CD4-positive, alpha-beta T cell treated with Interferon gamma for 1 hour (primary cell): ENCODE measurements around the gene ZNF341.
"Not testable (repeated sequence)": the region's sequence is repeated elsewhere in the genome, so short reads cannot be mapped to it uniquely, and the experiment has no call there.

ENCODE experiments used
- DNase-seq: peaks from one replicate; pipeline ENCODE4 v3.0.0-alpha.2; 2020

ZNF341 gene

DNA sequence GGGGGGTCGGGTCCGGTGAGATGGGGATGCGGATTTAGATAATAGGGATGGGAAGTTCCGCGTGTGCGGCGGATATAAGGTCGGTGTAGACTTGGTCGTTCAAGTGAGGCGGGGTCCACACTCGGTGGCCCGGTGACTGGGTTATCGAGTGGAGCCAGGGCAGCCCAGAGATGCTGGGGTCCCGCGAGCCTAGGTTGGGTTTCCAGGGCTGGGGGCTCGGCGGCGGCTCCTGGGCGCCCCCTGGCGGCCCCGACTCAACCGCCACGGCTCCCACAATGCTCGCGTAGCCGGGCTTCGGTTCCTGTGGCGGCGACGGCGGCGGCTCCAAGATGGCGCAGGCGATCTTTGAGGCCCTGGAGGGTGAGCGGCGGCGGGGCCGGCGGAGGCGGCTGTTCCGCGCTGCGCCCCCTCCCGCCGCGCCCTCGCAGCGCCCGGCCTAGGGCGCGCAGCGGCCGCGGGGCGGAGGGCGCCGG, at the start of gene ZNF341:
TSS of gene ZNF341 (plus strand) at position 304 of the 473 bp plus-strand sequence. CDS start at position 330, 26 bp downstream.
- DNase-seq = peak; percentile 92

DNA sequence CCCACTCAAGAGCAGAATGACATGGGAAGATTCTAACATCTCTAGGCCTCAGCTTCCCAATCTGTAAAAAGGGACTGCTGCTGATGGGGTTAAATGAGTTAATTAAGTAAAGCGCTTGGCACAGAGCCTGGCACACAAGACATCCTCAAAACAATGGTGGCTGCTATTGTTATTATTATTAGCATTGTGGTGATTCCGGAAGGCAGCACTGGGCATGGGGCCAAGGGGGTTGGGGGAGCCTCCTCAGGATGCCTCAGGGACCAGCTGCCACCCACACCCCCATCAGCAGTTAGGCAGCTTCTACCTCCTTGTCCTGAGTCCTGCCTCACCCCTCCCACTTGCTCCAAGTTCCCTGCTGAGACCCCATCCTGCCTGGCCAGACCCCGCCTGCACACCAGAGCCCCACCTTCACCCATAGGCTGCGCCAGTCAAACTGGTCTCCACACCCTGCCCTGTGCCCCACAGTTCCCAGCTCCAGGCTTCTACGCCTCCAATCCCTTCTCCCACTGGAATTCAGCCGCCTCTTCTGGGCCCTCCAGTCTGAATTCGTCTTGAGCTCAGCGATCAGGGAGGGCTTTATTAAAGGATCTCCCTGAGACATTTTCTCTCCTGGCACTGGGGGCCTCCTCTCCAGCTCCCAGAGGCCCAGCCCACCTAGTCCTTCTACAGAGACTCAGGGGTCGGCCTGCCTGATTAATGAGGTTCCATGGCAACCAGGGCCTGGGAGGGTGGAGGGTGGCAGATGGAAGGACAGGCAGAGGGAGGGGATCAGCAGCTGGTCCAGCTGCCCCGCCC, 47.1 kb upstream of the ZNF341 start:
- DNase-seq = no peak

DNA sequence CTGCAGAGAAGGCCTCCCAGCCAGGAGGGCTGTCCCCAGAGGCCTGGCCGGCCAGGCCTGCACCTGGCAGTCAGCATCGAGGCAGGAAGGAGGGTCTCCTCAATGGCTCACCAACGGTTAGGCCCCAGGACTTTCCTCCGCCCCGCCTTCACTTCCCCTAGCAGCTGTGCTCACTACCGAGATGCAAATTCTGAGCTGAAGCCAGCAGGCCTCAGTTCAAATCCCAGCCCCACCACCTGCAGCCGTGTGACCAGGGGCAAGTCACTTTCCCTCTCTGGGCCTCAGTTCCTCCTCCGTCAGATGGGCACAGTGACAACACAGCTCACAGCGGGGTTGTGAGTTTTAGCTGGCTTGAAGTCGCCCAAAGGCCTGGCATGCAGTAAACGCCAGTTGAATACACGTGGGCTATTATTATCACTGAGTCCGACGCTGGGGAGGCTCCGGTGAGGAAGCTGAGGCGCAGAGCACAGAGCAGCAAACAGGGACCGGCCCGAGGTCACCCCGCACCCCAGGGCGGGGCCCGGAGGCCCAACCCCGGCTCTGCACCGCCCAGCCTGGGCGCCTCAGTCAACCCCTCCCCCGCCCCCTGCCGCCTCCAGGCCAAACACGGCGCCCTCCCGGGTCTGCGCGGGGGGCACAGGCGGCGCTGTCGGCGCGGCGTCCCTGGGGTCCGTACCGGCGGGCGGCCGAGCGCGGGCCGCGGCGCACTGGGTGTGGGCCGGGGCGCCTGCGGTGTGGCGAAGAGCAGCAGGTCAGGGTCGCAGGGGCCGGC, 46.3 kb upstream of the ZNF341 start:
- DNase-seq = peak; percentile 32

DNA sequence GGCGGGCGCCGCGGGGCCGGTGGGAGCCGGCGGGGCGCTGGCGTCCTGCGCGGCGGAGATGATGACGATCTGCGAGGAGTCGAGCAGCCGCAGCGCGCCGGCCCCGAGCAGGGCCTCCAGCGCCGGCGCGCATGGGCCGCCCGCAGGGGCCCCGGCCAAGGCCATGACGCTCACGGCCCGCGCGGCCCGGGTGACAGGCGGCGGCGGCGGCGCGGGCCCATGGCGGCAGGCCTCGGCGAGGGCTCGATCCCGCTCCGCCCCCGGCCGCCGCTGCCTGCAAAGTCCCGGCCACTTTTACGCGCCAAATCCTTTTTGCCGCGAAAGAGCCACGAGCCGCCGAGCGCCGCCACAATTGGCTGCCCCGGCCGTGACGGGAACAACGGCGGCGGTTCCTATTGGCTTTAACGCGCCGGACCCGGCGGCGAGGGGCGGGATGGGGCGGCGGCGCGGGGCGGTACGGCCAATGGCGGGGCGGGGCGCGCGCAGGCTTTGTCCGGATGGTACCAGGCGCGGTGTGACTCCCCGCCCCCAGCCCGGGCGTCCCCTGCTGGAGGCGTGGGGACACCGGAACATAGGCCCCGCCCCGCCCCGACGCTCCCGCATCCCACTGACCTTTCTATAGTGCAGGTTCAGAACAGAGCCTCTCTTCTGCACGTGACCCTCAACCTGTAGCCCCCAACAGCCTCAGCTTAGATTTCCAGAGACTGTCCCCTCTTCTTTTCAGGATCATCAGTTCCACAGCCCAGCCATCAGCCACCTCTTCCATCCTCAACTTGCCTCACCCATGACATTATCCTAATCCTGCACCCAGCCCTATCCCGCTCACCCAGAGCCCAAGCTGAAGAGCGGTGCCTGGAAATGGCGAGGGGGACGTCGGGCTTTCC, 45.5 kb upstream of the ZNF341 start, which contains the start of gene E2F1:
TSS of gene E2F1 (minus strand) at position 286 of the 884 bp plus-strand sequence. CDS start at position 165, 121 bp downstream.
- DNase-seq = peak; percentile 93

DNA sequence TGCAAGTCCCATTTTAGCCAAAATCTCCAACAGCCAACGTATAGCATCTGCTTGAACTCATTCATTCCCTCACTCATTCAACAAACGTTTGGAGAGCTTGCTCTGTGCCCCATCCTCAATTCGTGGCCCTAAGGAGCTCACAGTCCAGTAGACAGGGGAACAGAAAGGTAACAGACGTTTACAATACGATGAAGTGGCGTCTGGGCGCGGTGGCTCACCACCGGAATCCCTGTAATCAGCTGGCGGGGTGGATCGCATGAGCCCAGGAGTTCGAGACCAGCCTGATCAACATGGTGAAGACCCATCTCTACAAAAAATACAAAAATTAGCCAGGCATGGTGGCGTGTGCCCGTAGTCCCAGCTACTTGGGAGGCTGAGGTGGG, 44.8 kb upstream of the ZNF341 start:
- no peak for DNase-seq

DNA sequence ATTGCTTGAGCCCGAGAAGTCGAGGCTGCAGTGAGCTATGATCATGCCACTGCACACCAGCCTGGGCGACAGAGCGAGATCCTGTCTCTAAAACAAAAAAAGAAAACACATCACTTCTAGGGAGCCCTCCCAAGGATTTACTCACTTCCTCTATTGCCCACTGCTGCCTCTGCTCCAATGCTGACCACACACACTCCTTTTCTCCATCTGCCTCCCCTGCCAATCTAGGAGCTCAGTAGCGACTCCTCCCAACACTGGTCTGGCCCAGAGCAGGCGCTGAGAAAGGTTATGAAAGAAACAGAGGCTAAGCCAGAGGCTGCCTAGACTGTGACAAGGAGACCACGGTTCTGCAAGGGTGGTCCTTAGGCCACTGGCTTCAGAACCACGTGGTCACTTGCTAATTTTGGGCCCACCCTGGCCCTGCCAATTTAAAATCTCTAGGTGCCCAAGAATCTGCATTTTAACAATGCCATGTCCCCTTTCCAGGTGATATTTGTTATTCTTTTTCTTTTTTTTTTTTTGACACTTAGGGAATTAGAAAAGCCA, 44.4 kb upstream of the ZNF341 start:
- DNase-seq = peak; percentile 21

DNA sequence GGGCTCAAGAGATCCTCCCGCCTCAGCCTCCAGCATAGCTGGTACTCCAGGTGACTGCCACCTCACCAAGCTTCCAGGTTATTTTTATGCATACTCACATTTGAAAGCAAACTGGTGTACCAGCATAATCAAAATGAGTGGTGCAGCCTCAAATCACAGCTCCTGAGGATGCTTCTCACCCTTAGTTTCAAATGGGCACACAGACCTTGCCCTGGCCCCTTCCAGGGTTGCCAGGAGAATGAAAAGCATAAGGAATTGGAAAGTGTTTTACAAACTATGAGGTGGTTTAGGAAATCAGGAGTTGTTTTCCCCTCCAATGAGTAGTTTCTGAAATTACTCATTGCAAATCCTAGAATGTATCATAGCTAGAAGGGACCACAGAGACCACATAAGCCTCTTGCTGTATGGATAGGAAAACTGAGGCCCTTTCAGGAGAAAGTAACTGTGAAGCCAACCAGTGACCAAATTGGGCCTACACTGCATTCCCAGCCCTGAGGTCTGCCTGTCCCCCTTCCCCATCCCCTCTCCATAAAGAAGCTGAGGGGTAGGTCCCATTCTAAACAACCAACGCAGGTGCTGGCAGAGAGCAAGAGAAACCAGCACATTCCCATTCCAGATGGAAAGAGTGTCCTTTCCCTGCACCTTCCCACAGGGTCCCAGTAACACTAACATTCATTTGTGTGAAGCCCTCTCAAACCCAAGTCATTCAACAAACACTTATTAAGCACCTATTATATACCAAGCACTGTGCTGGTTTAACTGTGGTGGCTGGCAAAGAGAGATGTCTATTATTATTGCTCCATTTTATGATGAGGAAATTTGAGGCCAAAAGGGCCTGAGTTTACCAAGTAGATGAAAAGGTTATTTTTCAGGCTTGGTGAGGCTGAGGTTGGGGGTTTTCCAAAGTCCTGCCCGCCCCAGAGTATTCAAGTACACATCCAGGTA, 43.5 kb upstream of the ZNF341 start:
- no peak for DNase-seq

DNA sequence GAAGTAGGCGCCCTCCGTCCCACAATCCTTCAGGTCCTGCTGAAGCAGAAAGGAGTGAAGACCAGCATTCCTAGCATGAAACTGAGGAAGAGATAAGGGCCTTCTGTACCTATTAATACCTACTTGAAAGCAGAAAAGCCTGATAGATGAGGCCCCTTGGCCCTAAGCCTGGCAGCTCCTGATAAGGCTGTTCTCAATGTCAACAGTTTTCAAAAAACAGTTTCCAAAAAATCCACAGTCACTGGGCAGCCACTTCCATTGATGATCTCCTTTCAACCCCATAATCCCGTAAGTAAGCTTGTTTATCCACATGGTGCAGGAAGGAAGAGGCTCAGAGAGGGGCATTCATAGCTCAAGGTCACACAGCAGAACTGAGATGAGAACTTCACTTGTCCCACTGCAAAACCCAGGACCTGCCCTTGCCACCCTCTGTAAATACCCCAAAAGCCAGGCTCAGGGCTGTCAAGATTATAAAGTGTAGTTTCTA, 42.8 kb upstream of the ZNF341 start:
- no peak for DNase-seq

DNA sequence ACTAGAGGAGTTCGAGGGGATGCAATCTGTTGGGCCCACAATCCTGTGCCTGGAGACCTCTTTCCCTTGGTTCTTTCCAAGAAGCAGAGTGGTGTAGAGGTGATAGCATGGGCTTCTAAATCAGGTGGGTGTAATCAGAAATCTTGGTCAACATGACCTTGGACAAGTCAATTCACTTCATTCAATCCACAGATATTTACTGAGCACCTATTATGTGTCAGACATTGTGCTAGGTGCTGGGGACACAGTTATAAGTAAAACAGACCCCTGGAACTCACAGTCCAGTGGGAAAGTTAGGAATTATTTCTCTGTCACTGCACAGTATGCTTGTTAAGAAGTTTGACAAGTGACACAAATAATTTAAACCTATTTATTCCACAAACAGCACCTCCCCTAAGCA, 42.3 kb upstream of the ZNF341 start:
- no peak for DNase-seq

DNA sequence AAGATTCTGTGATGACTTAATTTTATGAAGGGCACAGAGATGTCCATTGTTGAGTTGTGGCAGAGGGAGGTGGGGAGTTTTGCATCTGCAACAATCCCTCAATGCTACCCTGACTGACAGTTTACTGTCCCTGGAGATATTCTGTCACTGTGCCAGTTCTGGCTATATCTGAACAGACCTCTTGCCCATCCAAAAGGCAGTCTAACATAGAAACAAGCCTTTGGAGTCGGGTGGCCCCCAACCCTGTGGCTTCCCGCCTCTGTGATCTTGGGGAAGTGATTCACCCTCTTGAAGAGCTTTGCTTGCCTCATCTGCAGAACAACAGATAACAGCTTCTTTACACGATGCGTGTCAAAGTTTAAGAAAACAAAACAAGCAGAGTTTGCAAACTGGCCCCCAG, 41.8 kb upstream of the ZNF341 start:
- DNase-seq = peak; percentile 75

DNA sequence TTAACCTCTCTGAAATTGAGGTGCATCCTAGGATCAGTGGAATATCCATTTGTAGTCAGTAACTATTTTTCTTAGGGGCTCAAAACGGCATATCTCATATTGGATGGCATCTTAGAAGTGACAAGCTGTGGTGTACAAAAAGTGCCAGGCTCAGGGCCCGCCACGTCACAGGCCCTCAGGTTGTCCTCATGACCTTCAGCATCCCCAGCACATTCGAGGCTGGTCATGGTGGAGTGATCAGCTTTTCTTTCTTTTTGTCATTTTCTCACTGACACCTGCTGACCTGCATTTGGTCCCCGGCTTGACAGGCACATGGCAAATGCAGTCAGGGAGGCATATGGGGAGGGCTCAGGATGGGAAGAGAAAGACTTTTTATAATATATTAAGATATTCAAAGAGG, 38.5 kb upstream of the ZNF341 start:
- no peak for DNase-seq

DNA sequence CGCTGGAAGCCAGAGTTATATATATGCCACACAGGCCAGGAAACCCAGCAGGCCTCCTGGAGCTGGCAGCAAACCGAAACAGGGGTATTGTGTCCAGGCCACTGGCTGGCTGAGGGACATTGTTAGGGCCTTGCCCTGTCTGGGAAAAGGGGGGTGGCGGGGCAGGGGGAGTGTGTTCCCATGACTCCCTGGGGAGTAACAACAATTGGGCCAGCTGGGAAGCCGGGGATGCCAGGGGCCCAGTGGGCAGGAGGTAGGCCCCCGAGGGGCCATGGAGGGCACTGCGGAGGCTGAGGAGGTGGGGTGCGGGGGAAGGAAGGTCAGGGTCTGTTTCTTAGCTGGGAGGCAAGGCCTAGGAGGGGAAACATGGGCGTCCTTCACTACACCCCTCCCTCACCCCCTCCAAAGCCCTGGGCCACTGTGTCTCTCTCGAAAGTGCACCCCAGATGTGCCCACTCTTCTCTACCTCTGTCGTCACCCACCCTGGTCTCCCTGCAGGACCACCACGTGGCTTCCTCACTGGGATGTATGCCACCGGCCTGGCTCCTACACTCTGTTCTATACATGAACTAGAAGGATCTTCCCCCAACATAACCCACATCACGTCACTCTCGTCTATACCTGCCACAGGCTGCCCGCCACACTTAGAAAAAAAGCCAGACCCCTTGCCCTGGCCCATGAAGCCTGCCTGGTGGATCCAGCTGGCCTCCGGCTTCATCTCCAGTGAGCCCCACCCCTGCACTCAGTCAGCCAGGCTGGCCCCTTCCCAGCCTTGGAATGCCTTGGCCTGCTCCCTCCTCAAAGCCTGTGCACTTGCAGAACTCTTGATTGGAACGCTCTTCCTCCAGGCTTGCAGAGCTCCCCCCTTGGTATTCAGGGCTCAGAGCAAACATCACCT, 37.8 kb upstream of the ZNF341 start:
- no peak for DNase-seq

DNA sequence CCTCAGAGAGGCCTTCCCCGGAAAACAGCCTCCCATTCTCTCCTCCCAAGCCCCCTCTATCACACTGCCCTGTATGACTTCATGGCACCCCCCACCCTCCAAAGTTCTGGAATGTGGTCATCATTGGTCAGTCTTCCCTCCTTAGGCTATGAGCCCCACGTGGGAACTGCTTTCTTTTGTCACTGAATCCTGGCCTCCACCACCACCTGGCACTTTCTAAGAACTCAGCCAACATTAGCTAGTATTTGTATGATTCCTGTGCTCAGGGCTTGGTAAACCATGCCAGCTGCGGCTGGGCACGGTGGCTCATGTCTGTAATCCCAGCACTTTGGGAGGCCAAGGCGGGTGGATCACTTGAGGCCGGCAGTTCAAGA, 37.2 kb upstream of the ZNF341 start:
- DNase-seq = no peak

DNA sequence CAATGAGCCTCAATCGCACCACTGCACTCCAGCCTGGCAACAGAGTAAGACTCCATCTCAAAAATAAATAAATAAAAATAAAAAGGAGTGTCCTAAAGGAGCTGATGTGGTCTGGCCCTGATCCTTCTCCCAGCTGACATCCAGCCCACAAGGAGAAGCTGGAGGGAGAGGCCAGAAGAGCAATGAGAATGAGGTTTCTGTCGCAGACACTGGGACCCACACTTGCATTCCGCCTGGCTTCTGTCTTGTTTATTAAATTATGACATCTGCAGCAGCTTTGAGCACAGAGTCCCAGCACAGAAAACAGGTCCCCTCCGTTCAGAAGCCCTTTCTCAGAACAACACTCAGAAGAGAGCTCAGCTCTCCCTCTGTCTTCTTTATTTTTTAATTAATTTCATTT, 35.3 kb upstream of the ZNF341 start:
- DNase-seq = no peak

DNA sequence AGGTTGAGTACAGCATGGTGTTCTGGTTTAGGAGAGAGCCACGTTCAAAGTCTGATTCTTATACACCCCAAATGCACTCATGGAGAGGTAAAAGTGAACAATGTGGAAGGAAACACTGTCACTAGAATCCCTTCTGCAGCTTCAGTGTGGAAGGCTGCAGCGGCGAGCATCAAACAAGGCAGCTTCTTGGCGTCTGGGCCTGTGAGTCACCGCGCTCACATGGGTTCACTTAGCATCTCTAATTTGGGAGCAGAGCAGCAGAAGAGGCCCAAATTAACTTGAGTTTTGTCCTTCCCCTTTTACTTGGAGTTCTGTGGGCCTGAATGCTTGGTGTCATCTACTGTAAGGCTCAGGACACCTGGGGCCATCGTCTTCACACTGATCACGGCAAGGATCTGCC, 34.7 kb upstream of the ZNF341 start:
- DNase-seq = no peak

DNA sequence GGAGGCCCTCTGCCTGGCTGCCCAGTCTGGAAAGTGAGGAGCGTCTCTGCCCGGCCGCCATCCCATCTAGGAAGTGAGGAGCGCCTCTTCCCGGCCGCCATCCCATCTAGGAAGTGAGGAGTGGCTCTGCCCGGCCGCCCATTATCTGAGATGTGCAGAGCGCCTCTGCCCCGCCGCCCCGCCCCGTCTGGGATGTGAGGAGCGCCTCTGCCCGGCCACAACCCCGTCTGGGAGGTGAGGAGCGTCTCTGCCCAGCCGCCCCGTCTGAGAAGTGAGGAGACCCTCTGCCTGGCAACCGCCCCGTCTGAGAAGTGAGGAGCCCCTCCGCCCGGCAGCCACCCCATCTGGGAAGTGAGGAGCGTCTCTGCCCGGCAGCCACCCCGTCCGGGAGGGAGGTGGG, 32.8 kb upstream of the ZNF341 start:
- not testable (repeated sequence) for DNase-seq

DNA sequence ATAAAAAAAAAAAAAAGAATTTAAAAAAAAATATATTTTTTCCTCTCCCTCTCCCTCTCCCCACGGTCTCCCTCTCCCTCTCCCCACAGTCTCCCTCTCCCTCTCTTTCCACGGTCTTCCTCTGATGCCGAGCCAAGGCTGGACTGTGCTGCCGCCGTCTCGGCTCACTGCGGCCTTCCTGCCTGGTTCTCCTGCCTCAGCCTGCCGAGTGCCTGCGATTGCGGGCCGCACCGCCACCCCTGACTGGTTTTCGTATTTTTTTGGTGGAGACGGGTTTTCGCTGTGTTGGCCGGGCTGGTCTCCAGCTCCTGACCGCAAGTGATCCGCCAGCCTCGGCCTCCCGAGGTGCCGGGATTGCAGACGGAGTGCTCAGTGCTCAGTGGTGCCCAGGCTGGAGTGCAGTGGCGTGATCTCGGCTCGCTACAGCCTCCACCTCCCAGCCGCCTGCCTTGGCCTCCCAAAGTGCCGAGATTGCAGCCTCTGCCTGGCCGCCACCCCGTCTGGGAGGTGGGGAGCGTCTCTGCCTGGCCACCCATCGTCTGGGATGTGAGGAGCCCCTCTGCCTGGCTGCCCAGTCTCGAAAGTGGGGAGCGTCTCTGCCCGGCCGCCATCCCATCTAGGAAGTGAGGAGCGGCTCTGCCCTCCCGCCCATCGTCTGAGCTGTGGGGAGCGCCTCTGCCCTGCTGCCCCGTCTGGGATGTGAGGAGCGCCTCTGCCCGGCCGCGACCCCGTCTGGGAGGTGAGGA, 30.9 kb upstream of the ZNF341 start:
- not testable (repeated sequence) for DNase-seq

DNA sequence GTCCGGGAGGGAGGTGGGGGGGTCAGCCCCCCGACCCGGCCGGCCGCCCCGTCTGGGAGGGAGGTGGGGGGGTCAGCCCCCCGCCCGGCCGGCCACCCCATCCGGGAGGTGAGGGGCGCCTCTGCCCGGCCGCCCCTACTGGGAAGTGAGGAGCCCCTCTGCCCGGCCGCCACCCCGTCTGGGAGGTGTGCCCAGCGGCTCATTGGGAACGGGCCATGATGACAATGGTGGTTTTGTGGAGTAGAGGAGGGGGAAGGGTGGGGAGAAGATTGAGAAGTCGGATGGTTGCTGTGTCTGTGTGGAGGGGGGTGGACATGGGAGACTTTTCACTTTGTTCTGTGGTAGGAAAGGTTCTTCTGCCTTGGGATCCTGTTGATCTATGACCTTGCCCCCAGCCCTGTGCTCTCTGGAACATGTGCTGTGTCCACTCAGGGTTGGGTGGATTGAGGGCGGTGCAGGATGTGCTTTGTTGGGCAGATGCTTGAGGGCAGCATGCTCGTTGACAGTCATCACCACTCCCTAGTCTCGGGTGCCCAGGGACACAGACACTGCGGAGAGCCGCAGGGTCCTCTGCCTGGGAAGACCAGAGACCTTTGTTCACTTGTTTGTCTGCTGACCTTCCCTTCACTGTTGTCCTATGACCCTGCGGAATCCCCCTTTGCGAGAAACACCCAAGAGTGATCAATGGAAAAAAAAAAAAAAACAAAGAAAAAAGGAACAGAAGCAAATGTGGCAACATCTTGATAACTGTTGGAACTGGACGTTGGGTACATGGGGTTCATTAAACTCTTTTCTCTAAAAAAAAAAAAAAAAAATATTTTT, 30.0 kb upstream of the ZNF341 start:
- DNase-seq = no peak

DNA sequence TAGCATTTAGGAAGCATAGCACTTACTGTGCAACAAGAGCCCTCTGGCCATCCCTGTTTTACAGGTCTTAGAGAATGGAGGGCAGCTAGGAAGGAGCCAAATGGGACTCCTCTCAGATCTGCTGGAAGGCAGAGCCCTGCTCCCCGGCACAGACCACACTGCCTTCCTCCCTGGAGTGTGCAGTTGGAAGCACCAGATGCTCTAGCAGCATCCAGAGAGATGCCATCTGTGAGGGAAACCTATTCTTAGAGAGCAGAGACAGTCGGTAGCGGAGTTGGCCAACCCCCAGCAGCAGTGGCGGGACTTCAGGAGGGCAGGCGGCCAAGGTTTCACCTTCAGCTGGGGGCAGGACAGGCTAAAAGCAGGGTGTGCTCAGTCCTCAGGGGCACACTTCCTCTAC, 28.9 kb upstream of the ZNF341 start:
- no peak for DNase-seq
